Stimulated activated CD8-positive, alpha-beta memory T cell treated with anti-CD3 and anti-CD28 coated beads, Interleukin-4, amount 100 ng/mL, for 48 hours (primary cell): ENCODE results near the gene TPPP3.

Source experiments
- DNase-seq: peaks from one replicate; pipeline ENCODE4 v3.0.0-alpha.2; 2020

The TPPP3 gene

DNA sequence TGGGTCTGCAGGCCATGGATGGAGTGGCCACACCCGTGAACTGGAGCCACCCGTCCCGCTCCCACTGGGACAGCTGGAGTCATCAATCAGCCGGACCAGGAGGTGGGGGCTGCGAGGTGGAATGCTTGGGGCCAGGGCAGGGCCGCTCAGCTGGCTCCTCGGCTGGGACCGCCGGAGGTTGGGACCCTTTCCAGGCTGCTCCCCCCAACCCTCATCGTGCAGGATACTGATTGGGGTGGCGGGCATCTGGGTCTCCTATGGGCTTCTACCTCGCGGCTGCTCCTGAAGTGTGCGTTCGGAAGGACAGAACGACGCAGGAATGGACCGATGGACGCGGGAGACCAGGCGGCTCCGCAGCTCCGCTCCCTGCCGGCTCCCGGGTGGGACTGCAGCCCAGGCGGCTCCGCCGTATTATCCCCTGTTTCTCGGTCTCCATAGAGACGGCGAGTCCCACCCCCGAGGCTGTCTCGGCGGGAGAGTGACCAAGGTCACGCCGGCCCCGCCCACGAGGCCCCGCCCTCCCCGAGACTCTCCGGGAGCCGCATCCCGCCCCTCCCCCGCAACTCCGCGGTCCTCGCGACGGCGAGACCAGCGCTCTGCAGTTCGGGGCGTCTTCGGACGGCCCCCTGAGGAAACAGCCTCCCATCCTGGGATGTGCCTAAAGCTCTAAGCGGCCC is at the start of gene TPPP3:
Gene TPPP3 (minus strand): TSS at position 388 of the 677 bp plus-strand sequence. CDS start 2,387 bp downstream, outside the sequence.
- peak; percentile 67 for DNase-seq

GRCh38 chr16:67442581-67443255 is 49.4 kb upstream of the TPPP3 start:
- DNase-seq: no peak

GRCh38 chr16:67441907-67442306 is 48.6 kb upstream of the TPPP3 start:
- DNase-seq: no peak

DNA sequence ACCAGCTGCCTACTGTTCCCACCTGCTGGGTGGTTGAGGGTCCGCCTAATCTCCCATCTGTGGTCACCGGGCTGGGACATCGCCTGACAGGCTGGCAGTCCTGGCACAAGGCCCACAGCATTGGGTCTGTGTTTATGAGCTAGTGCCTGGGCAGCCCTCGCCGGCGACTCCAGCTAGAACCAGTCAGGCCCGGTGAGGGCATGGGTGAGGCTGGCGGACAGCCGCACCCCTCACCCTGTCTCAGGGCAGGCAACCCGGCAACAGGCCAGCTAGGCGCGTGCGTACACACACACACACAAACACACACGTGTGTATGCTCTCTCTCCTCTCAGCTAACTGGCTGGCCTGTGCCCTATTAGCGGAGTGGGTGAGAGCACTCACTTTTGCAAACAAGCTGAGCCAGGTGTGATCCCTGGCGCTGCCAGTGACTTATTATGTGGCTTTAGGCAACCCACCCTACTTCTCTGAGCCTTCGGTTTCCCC is 48.0 kb upstream of the TPPP3 start:
- DNase-seq: no peak

- no peak for DNase-seq
Measured at GRCh38 chr16:67438824-67439393, 45.6 kb upstream of the TPPP3 start.

- no peak for DNase-seq
Measured at GRCh38 chr16:67438098-67438791, 44.9 kb upstream of the TPPP3 start.

DNA sequence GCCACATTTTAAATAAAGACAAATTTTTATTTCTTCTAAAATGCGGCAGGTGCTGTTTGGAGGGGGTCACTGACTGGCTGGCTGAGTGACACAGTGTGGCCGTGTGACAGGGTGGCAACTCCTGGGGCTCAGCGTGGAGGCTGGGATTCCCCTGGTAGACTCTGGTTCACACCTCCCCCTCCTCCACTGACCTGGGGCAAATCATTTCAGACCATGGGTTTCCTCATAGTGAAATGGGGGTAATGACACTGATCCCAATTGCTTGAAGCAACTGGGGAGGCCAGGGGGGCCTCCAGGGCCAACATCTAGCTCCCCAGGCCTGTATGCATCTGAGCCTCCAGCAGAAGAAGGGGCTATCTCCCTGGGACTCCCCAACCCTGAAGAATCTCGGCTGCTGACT is 44.2 kb upstream of the TPPP3 start:
- no peak for DNase-seq

GRCh38 chr16:67436640-67437193 is 43.4 kb upstream of the TPPP3 start:
- DNase-seq: no peak

DNA sequence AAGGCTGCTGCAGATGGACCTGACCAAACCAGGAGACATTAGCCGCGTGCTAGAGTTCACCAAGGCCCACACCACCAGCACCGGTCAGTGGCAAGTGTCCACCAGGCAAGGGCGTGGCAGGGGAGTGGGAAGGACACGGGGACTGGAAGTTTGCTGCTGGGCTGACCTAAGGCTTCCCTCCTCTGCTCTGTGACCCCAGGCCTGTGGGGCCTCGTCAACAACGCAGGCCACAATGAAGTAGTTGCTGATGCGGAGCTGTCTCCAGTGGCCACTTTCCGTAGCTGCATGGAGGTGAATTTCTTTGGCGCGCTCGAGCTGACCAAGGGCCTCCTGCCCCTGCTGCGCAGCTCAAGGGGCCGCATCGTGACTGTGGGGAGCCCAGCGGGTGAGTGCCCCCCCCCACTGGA is 42.5 kb upstream of the TPPP3 start:
- DNase-seq: no peak

DNA sequence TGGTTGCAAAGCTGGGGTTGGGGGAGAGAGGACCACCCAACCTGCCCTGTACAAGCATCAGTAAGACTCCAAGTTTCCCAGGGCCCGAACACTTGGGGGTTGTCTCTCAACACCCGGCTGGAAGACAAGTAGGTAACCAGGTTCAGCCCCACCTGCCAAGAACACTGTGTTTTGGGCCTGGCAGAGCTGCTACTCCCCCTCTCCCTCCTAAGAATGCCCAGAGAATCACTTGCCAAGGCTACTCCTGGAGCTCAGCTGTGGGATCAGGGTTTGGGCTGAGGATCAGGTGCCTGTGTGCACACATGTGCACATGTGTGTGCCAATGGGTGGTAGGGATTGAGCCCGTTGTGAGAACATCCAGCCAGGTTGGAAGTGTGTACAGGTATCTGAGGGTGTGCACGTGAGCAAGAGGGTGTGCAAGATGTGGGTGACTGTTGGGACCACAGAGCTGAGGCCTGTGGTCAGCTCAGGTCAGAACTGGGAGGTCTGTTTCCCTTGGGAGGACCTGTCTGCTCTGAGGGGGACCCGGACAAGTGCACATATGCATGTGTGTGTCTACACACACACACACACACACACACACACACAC is 39.9 kb upstream of the TPPP3 start:
- DNase-seq: no peak

- no peak for DNase-seq
Measured at GRCh38 chr16:67432506-67432890, 39.2 kb upstream of the TPPP3 start.

GRCh38 chr16:67431775-67432505 is 38.6 kb upstream of the TPPP3 start:
- DNase-seq: no peak

- DNase-seq: peak; percentile 40
Measured at GRCh38 chr16:67430977-67431774, 37.9 kb upstream of the TPPP3 start, which contains the start of gene HSD11B2. Gene HSD11B2, plus strand, starts transcription at chr16:67431121. Its CDS starts 128 bp downstream, at chr16:67431249.

DNA sequence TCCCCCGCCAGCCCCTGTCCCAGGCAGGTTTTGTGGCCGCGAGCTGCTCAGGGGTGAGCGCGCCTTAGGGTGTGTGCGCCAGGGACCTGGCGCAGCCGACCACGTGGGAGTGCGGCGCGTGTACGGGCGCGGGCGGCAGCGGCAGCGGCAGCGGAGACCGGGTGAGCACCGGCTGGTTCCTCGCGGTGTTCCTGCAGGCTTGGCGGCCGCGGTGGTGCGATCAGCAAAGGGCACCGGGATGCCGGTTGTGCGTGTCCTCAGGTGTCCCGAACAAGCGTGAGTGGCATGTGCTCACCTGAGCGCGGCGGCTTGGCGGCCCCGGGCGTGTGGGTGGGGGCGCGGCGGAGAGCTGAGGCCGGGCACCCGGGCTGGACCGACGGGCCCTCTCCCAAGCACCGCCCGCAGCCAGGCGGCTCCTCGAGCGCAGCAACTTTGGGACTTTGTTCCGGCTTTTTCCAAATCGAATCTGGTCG is 37.2 kb upstream of the TPPP3 start:
- peak; percentile 48 for DNase-seq

GRCh38 chr16:67429799-67430503 is 36.7 kb upstream of the TPPP3 start:
- no peak for DNase-seq

DNA sequence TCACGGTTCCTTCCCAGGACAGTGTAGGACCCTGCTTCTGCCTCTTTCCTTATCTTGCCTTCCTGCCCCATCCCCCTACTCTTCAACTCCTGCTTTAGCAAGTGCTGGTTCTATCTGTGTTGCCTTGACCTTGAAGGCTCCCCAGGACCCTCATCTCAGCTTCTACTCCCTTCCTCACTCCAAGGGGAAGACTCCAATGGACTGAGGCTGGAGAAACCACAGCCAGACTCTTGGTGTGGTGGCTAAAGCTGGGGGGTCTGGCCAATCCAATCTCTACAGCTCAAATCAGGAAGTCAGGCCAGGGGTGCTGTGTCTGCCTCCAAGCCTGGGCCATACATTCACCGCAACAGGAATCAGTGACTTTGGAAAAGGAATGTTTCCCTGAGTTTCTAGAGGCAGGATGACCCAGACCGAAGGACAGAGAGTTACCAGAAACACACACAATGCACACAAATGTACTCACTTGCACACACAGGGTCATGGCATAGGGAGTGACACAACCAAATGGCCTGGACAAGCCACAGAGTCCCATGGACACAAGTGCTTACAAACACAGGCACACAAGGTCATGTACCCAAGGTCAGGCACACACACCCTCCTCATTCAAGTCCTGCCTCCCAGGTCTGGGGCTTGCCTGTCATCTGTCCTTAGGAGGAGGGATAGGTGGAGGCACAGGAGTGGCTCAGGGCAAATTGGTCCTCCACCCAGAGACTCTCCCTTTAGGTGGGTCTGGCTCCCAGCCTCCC is 35.9 kb upstream of the TPPP3 start:
- no peak for DNase-seq

DNA sequence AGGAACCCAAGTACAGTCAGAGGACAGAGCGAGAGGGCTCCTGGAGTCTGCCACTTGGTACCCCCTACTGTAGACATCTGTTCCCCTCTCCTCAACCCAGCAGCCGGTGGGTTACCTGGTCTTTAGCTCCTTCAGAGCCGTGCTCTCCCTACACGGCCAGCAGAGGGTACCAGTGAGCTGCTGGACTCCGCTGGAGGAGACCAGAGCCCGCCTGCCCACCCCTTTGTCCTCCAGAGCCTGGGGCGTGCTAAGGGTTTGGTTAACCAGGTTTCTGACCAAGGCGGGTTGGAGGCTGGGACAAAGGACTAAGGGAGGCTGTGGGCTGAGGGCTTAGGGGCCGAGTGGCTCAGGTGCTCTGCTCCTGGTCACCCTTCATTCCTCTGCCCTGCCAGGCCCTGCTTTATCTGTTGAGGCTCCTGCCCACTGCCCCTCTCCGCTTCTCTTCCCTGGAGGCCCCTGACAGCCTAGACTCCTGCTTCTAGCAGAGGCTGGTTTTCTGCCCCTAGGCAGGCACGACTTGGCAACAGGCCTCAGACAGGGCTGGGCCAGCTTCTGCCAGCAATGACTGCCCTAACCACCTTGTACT is 34.9 kb upstream of the TPPP3 start:
- peak; percentile 79 for DNase-seq

DNA sequence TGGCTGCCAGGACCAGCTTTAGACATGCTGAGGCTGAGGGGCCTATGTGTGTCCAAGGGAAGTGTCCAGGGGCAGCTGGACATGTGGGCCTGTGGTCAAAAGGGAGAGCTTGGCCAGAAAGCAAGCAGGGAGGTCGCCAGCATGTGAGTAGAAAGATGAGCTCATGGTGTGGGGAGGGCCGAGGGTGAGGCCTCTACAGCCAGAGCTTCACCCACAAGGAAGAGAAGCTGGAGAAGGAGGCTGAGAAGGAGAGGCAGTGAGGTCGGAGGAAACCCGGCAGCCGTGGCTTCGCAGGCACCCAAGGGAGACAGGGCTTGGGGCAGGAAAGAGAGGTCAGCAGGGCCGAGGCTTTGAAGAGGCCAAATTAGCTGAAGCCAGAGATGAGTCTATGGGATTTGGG is 33.7 kb upstream of the TPPP3 start:
- no peak for DNase-seq

DNA sequence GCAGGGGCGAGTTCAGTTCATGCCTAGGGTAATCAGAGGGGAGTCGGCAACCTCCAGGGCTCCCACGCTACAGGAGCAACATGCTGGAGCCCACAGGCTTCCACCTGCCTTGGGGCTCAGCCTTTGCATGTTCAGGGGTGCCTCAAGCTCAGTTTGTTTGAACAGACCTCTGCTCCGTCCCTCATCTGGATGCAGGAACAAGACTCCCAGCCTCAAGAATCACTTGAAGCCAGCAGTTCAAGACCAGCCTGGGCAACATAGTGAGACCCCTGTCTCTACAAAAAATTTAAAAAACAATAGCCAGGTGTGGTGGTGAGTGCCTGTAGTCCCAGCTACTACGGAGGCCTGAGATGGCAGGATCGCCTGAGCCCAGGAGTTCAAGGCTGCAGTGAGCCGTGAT is 32.7 kb upstream of the TPPP3 start:
- no peak for DNase-seq
